ENCODE results near the gene NOD1. TPM values are rescaled to one million over a fixed set of nuclear protein-coding genes. Genes with fewer than 3 reads are reported as not detected.
A peak's percentile ranks its signal among the peaks of the same experiment; 100 is the strongest.

Gene NOD1
- polyA plus RNA-seq, 2 of the 4 experiments (the other 2 are of a cell fraction) = 4.8 to 6.5 TPM

- POLR2A ChIA-PET = interaction anchor here (1.0 kb wide), 1 partner anchor 30 kb away, joined by 3 read pairs; no protein-coding TSS in a partner anchor
- Histone ChIP-seq H3K9me3 (no peaks in the 10 kb centered on the region), H3K27ac (0 out of 6 replicates have a peak overlapping the region, but pooled peaks of 1 of the 2 experiments have one; percentile 9), H3K4me1 (peaks cover 21% of the 10 kb centered on the region; the same call in 2 of the 3 replicates), H3K4me3 (no peak overlapping the region), H3K4me2 (no peak overlapping the region)
- FAIRE-seq (no peak), ATAC-seq (peak in 1 of 2 experiments; percentile 65; a peak in 3 of 6 replicates), DNase-seq (ENCODE audit: low read depth in 1 of 2, low spot score in 1 of 2) (peak in 1 of 2 experiments; percentile 64)
- CTCF ChIA-PET = interaction anchor here (0.9 to 1.1 kb wide), 2 partner anchors 17 to 134 kb away, joined by 3 to 5 read pairs; no protein-coding TSS in a partner anchor
- WGBS (ENCODE audit: missing lambda C conversion rate) = 74% methylated on average over 7 of the region's 7 CpGs
- TF ChIP-seq TFCP2L1 (CRISPR knock-in tag; IDR thresholded peaks at IDR 0.05) = no peak
- no peak for TF ChIP-seq CBX8 (IDR thresholded peaks at IDR 0.05)
- TF ChIP-seq POLR2AphosphoS2 (conservative IDR thresholded peaks at IDR 0.05; ENCODE audit: low read length) = no peak
- TF ChIP-seq RFX5 (IDR thresholded peaks at IDR 0.05) = no peak
- TF ChIP-seq CHD2 (IDR thresholded peaks at IDR 0.05; ENCODE audit: low read length, partially characterized antibody) = no peak
- TF ChIP-seq ZNF302 (CRISPR knock-in tag; IDR thresholded peaks at IDR 0.05) = no peak
- TF ChIP-seq REST (IDR thresholded peaks at IDR 0.05) = no peak
- TF ChIP-seq RARB (CRISPR knock-in tag; IDR thresholded peaks at IDR 0.05) = no peak
- TF ChIP-seq CHD4 (IDR thresholded peaks at IDR 0.05; ENCODE audit: borderline replicate concordance) = no peak
- no peak for TF ChIP-seq HOXA7 (CRISPR knock-in tag; IDR thresholded peaks at IDR 0.05)
- TF ChIP-seq CTCF (IDR thresholded peaks at IDR 0.05) = no peak
- TF ChIP-seq ATOH8 (CRISPR knock-in tag; IDR thresholded peaks at IDR 0.05; ENCODE audit: low read depth) = no peak
- no peak for TF ChIP-seq PBX3 (IDR thresholded peaks at IDR 0.05)
Observed at GRCh38 chr7:30430276-30430675, 48.3 kb downstream of the NOD1 start.

- Histone ChIP-seq H3K4me2 (no peak overlapping the region), H3K4me1 (peaks cover 21% of the 10 kb centered on the region; the same call in 2 of the 3 replicates), H3K4me3 (no peak overlapping the region), H3K9me3 (no peaks in the 10 kb centered on the region), H3K27ac (no peak overlapping the region)
- CTCF ChIA-PET = interaction anchor here (0.6 to 1.3 kb wide), 4 partner anchors 17 to 266 kb away, joined by 3 to 5 read pairs (median 4); no protein-coding TSS in a partner anchor
- FAIRE-seq = no peak
- no peak for ATAC-seq
- POLR2A ChIA-PET = no interaction called here
- WGBS (ENCODE audit: missing lambda C conversion rate) = 83% methylated on average over 5 of the region's 5 CpGs
- TF ChIP-seq FOXS1 (CRISPR knock-in tag; IDR thresholded peaks at IDR 0.05) (no peak), CEBPB (IDR thresholded peaks at IDR 0.05) (no peak), CBX8 (IDR thresholded peaks at IDR 0.05) (no peak), REST (IDR thresholded peaks at IDR 0.05) (no peak), MAFK (IDR thresholded peaks at IDR 0.05; ENCODE audit: partially characterized antibody) (no peak), POLR2AphosphoS2 (conservative IDR thresholded peaks at IDR 0.05; ENCODE audit: low read length) (no peak), HOXB5 (CRISPR knock-in tag; IDR thresholded peaks at IDR 0.05) (no peak), HEYL (CRISPR knock-in tag; IDR thresholded peaks at IDR 0.05) (no peak), ZNF302 (CRISPR knock-in tag; IDR thresholded peaks at IDR 0.05) (no peak), RFX5 (IDR thresholded peaks at IDR 0.05) (no peak), SREBF2 (IDR thresholded peaks at IDR 0.05) (no peak), HDAC2 (IDR thresholded peaks at IDR 0.05) (no peak), FOSB (CRISPR knock-in tag; IDR thresholded peaks at IDR 0.05) (no peak), JUN (IDR thresholded peaks at IDR 0.05) (no peak), CHD4 (IDR thresholded peaks at IDR 0.05; ENCODE audit: borderline replicate concordance) (no peak), NR3C1 (IDR thresholded peaks at IDR 0.05) (no peak), CTCF (IDR thresholded peaks at IDR 0.05) (no peak)
- DNase-seq (ENCODE audit: low read depth in 1 of 2, low spot score in 1 of 2) = no peak
Observed at GRCh38 chr7:30429156-30429530, 49.4 kb downstream of the NOD1 start.

All from A549 (cell line).